GM12875 (cell line): ENCODE data around the gene TMEM121B.

Experiments
- H3K4me3 ChIP-seq: one replicate; pipeline ENCODE4 v1.5.1; 2011; ENCODE audit warnings: low read depth, low read length, control low read depth
- CTCF ChIP-seq: IDR thresholded peaks from 2 replicates; pipeline ENCODE4 v1.5.1; 2011; ENCODE audit warnings: low read depth, mild to moderate bottlenecking, control low read depth, inconsistent platforms, low read length, moderate library complexity, borderline replicate concordance; ENCODE audit not compliant: insufficient read depth

Gene TMEM121B

GRCh38 chr22:17138513-17138912, 17.4 kb upstream of the TMEM121B start:
- TF ChIP-seq CTCF = no peak
- no peak overlapping the region for H3K4me3 ChIP-seq

GRCh38 chr22:17137861-17138425, 16.8 kb upstream of the TMEM121B start:
- TF ChIP-seq CTCF = no peak
- H3K4me3 ChIP-seq = no peak overlapping the region

GRCh38 chr22:17137170-17137569, 16.0 kb upstream of the TMEM121B start:
- TF ChIP-seq CTCF = no peak
- no peak overlapping the region for H3K4me3 ChIP-seq

GRCh38 chr22:17135153-17135760, 14.1 kb upstream of the TMEM121B start:
- no peak for TF ChIP-seq CTCF
- no peak overlapping the region for H3K4me3 ChIP-seq

GRCh38 chr22:17133137-17133536, 12.0 kb upstream of the TMEM121B start:
- TF ChIP-seq CTCF = no peak
- no peak overlapping the region for H3K4me3 ChIP-seq

- TF ChIP-seq CTCF = no peak
- H3K4me3 ChIP-seq = no peak overlapping the region
These were observed 11.0 kb upstream of the TMEM121B start for GRCh38 chr22:17132112-17132511.

GRCh38 chr22:17131686-17132085, 10.5 kb upstream of the TMEM121B start:
- H3K4me3 ChIP-seq = no peak overlapping the region
- no peak for TF ChIP-seq CTCF
